ENCODE measurements around the gene ACRBP. TPM values are rescaled to one million over a fixed set of nuclear protein-coding genes. Genes with fewer than 3 reads are reported as not detected.

Gene ACRBP
- total and polyA plus RNA-seq, 2 donors (not counting 1 experiment from before 2014, with no cell fraction given): 10.7 to 12.3 TPM

DNA sequence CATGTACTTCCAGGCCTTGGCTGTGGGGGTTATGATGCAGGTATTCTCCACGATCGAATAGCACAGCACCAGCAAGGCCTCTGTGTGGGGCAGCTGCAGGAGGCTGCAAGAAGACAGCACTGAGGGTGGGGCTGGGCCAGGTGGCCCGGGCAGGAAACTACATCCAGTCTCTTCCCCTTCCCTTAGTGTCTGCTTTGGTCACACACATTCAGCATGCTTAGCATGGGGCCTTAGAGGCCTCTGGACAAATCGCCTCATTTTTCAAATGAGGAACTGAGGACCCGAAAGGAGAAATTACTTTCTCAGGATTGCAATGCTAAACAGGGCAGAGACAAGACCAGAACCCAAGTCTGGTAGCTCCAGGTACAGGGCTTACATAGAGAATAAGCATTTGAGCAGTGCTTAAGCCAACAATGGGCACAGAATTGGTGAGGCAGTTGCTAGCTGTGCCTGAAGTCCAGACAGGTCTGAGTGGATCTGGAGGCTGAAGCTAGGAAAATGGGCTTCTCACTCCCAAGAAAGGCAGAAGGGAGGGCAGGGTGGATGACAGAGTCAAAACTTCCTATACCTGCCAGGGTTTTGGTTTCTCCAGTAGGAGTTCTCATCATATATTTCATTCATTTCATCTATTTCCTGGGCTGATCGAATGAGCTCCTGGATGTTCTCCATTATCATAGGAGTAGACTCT is 3.5 kb downstream of the ACRBP start:
- peak overlapping the region; percentile 48 for H3K4me3 Mint-ChIP-seq
- peaks cover 0 to 14% (median 0%) of the 10 kb centered on the region in 3 donors for H3K9me3 ChIP-seq (ENCODE audit: control extremely low read depth in 1 of 3, control insufficient read depth in 2 of 3, insufficient read depth in 1 of 3, low read length in 2 of 3)
- peak overlapping the region; percentile 83 for H3K27ac Mint-ChIP-seq
- H3K4me3 ChIP-seq (ENCODE audit: control extremely low read depth in 1 of 5, extremely low read depth in 1 of 5, insufficient read depth in 1 of 5, low read depth in 2 of 5, low read length in 4 of 5): peak overlapping the region in 1 of 5 experiments; percentile 6
- WGBS (ENCODE audit: insufficient coverage): 5% methylated on average over 4 of the region's 6 CpGs
- no peaks in the 10 kb centered on the region for H4K20me1 ChIP-seq (ENCODE audit: control insufficient read depth, insufficient read depth, low read length, poor library complexity, severe bottlenecking)
- ATAC-seq (ENCODE audit: low read depth): peak; percentile 29
- H3K27me3 ChIP-seq (replicated peaks in 1 of 4; ENCODE audit: control extremely low read depth in 1 of 4, control insufficient read depth in 3 of 4, insufficient read depth in 4 of 4, low read length in 3 of 4): no peaks in the 10 kb centered on the region
- POLR2A ChIA-PET: interaction anchor here (0.5 to 4.6 kb wide), 7 partner anchors 8 to 215 kb away, joined by 3 to 25 read pairs (median 4); partner anchors contain the start of genes LPAR5 and ZNF384
- DNase-seq: peak; percentile 50
- TF ChIP-seq, protein P1, sequence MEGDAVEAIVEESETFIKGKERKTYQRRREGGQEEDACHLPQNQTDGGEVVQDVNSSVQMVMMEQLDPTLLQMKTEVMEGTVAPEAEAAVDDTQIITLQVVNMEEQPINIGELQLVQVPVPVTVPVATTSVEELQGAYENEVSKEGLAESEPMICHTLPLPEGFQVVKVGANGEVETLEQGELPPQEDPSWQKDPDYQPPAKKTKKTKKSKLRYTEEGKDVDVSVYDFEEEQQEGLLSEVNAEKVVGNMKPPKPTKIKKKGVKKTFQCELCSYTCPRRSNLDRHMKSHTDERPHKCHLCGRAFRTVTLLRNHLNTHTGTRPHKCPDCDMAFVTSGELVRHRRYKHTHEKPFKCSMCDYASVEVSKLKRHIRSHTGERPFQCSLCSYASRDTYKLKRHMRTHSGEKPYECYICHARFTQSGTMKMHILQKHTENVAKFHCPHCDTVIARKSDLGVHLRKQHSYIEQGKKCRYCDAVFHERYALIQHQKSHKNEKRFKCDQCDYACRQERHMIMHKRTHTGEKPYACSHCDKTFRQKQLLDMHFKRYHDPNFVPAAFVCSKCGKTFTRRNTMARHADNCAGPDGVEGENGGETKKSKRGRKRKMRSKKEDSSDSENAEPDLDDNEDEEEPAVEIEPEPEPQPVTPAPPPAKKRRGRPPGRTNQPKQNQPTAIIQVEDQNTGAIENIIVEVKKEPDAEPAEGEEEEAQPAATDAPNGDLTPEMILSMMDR (IDR thresholded peaks at IDR 0.05): no peak
- TF ChIP-seq EZH2 (IDR thresholded peaks at IDR 0.05; ENCODE audit: borderline replicate concordance, insufficient read depth, low read depth, low read length, poor library complexity, severe bottlenecking): no peak
- peak overlapping the region; percentile 36 to 59 for H3K27ac ChIP-seq (ENCODE audit: low read length in 2 of 2)
- H3K27me3 Mint-ChIP-seq: no peaks in the 10 kb centered on the region
- H3K4me1 ChIP-seq (ENCODE audit: control insufficient read depth in 2 of 2, insufficient read depth in 2 of 2, low read length in 2 of 2): peaks cover 33 to 55% of the 10 kb centered on the region in 2 donors
- CTCF ChIA-PET: interaction anchor here (0.6 to 2.6 kb wide), 11 partner anchors 8 to 106 kb away, joined by 3 to 24 read pairs (median 4); partner anchors contain the start of gene LPAR5
- H3K79me2 ChIP-seq (ENCODE audit: control insufficient read depth, insufficient read depth, low read length): peaks cover 43% of the 10 kb centered on the region
- H2AFZ ChIP-seq (ENCODE audit: insufficient read depth, low read depth, low read length, poor library complexity, severe bottlenecking): peak overlapping the region; percentile 65
- peaks cover 0 to 9% of the 10 kb centered on the region in 2 experiments for H3K36me3 ChIP-seq (replicated peaks in 1 of 2; ENCODE audit: control extremely low read depth in 1 of 2, control insufficient read depth in 1 of 2, extremely low read depth in 1 of 2, insufficient read depth in 2 of 2, low read length in 1 of 2)
- intact Hi-C loops (cut with micrococcal nuclease): loop anchor here (1.0 kb wide), 1 partner anchor 8 kb away; the partner anchor contains the start of gene LPAR5
- peak overlapping the region; percentile 21 for H3K9ac ChIP-seq (ENCODE audit: low read length)
- no peaks in the 10 kb centered on the region for H3K9me3 Mint-ChIP-seq (ENCODE audit: insufficient read depth)
- H3K4me2 ChIP-seq (replicated peaks; ENCODE audit: low read depth, low read length, poor library complexity, severe bottlenecking): peak overlapping the region; percentile 60
- H3K4me1 Mint-ChIP-seq: peaks cover 55% of the 10 kb centered on the region

DNA sequence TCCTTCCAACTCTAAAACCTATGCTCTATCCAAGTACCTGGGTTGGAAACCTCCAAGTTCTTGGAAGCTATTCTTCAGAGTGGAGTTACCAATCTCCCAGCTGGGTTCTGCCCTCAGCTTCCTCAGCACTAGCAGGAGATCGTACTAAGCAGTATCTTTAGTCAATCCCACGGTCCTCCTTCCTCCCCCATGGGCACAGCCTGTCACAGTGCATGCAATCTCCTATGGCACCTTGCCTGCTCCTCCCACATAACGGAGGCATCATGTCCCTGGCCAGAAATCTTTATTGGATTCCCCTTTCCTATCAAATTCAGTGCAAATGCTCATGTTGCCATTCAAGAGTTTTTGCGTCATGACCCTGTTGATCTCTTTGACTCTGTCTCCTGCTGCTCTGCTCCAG is 6.1 kb downstream of the ACRBP start:
- H3K4me1 Mint-ChIP-seq: peaks cover 64% of the 10 kb centered on the region
- H4K20me1 ChIP-seq (ENCODE audit: control insufficient read depth, insufficient read depth, low read length, poor library complexity, severe bottlenecking): no peaks in the 10 kb centered on the region
- POLR2A ChIA-PET: no interaction called here

More for the DNA sequence above, 6.1 kb downstream of the ACRBP start:
- DNase-seq (no peak), ATAC-seq (ENCODE audit: low read depth) (no peak)
- H2AFZ ChIP-seq (ENCODE audit: insufficient read depth, low read depth, low read length, poor library complexity, severe bottlenecking): no peak overlapping the region
- H3K27me3 ChIP-seq (replicated peaks in 1 of 4; ENCODE audit: control extremely low read depth in 1 of 4, control insufficient read depth in 3 of 4, insufficient read depth in 4 of 4, low read length in 3 of 4): no peaks in the 10 kb centered on the region
- H3K9ac ChIP-seq (ENCODE audit: low read length): no peak overlapping the region
- WGBS (ENCODE audit: insufficient coverage): 91% methylated on average over 4 of the region's 4 CpGs
- no peaks in the 10 kb centered on the region for H3K9me3 Mint-ChIP-seq (ENCODE audit: insufficient read depth)
- peaks cover 52 to 64% of the 10 kb centered on the region in 2 donors for H3K4me1 ChIP-seq (ENCODE audit: control insufficient read depth in 2 of 2, insufficient read depth in 2 of 2, low read length in 2 of 2)
- no peak for TF ChIP-seq EZH2 (IDR thresholded peaks at IDR 0.05; ENCODE audit: borderline replicate concordance, insufficient read depth, low read depth, low read length, poor library complexity, severe bottlenecking)
- intact Hi-C loops (cut with micrococcal nuclease): no loop called here
- H3K27ac ChIP-seq (ENCODE audit: low read length in 2 of 2): no peak overlapping the region
- H3K9me3 ChIP-seq (ENCODE audit: control extremely low read depth in 1 of 3, control insufficient read depth in 2 of 3, insufficient read depth in 1 of 3, low read length in 2 of 3): peaks cover 0 to 14% (median 0%) of the 10 kb centered on the region in 3 donors
- no peaks in the 10 kb centered on the region for H3K36me3 ChIP-seq (replicated peaks in 1 of 2; ENCODE audit: control extremely low read depth in 1 of 2, control insufficient read depth in 1 of 2, extremely low read depth in 1 of 2, insufficient read depth in 2 of 2, low read length in 1 of 2)
- H3K27ac Mint-ChIP-seq: no peak overlapping the region
- no peak overlapping the region for H3K4me3 Mint-ChIP-seq
- CTCF ChIA-PET: interaction anchor here (0.5 to 0.7 kb wide), 3 partner anchors 32 to 281 kb away, joined by 3 to 5 read pairs (median 3); partner anchors contain the start of gene ZNF384
- no peaks in the 10 kb centered on the region for H3K27me3 Mint-ChIP-seq
- H3K4me2 ChIP-seq (replicated peaks; ENCODE audit: low read depth, low read length, poor library complexity, severe bottlenecking): no peak overlapping the region
- no peak overlapping the region for H3K4me3 ChIP-seq (ENCODE audit: control extremely low read depth in 1 of 5, extremely low read depth in 1 of 5, insufficient read depth in 1 of 5, low read depth in 2 of 5, low read length in 4 of 5)
- peaks cover 58% of the 10 kb centered on the region for H3K79me2 ChIP-seq (ENCODE audit: control insufficient read depth, insufficient read depth, low read length)

Measured in B cell (primary cell).